ENCODE measurements around the gene SCRT2. TPM values are rescaled to one million over a fixed set of nuclear protein-coding genes. Genes with fewer than 3 reads are reported as not detected.

SCRT2 gene
- total RNA-seq, 1 experiment from 2014 or later = not detected

GRCh38 chr20:707451-708110 lies 32.0 kb upstream of the SCRT2 start:
- TF ChIP-seq, protein P1, sequence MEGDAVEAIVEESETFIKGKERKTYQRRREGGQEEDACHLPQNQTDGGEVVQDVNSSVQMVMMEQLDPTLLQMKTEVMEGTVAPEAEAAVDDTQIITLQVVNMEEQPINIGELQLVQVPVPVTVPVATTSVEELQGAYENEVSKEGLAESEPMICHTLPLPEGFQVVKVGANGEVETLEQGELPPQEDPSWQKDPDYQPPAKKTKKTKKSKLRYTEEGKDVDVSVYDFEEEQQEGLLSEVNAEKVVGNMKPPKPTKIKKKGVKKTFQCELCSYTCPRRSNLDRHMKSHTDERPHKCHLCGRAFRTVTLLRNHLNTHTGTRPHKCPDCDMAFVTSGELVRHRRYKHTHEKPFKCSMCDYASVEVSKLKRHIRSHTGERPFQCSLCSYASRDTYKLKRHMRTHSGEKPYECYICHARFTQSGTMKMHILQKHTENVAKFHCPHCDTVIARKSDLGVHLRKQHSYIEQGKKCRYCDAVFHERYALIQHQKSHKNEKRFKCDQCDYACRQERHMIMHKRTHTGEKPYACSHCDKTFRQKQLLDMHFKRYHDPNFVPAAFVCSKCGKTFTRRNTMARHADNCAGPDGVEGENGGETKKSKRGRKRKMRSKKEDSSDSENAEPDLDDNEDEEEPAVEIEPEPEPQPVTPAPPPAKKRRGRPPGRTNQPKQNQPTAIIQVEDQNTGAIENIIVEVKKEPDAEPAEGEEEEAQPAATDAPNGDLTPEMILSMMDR (conservative IDR thresholded peaks at IDR 0.05) = no peak
- Histone ChIP-seq H2BK15ac (ENCODE audit: low read depth, low read length) (no peak overlapping the region), H4K91ac (ENCODE audit: insufficient read length, low read depth, low read length) (no peak overlapping the region), H3T11ph (ENCODE audit: low read length) (no peak overlapping the region), H3K56ac (ENCODE audit: insufficient read length, low read depth, low read length) (no peak overlapping the region), H3K79me1 (ENCODE audit: insufficient read depth, low read depth, low read length, poor library complexity, severe bottlenecking) (no peaks in the 10 kb centered on the region), H2AK5ac (ENCODE audit: insufficient read length, low read length) (no peak overlapping the region), H3K18ac (ENCODE audit: insufficient read length, low read depth, low read length) (no peak overlapping the region), H3K9me3 (ENCODE audit: control insufficient read depth, low read depth, low read length) (no peaks in the 10 kb centered on the region), H3K27me3 (ENCODE audit: insufficient read depth, low read length) (peaks cover 5% of the 10 kb centered on the region; the same call in 1 of the 2 replicates), H3K23ac (ENCODE audit: insufficient read length, low read depth, low read length) (no peak overlapping the region), H2BK120ac (ENCODE audit: low read depth, low read length, poor library complexity, severe bottlenecking) (no peak overlapping the region), H2BK5ac (ENCODE audit: insufficient read length, low read length) (no peak overlapping the region), H3K27ac (ENCODE audit: insufficient read length, low read depth, low read length) (no peak overlapping the region), H4K8ac (replicated peaks; ENCODE audit: insufficient read length, low read depth, low read length) (no peak overlapping the region), H4K5ac (ENCODE audit: insufficient read length, low read depth, low read length) (no peak overlapping the region), H3K4ac (ENCODE audit: low read depth, low read length) (no peak overlapping the region), H3K14ac (ENCODE audit: insufficient read depth, low read length) (no peak overlapping the region), H3K23me2 (ENCODE audit: insufficient read length, low read depth, low read length, poor library complexity, severe bottlenecking) (peaks cover 3% of the 10 kb centered on the region), H3K79me2 (ENCODE audit: insufficient read depth, low read length) (no peaks in the 10 kb centered on the region), H3K4me2 (ENCODE audit: insufficient read depth, insufficient read length, low read length) (no peak overlapping the region), H2AFZ (ENCODE audit: low read length) (no peak overlapping the region), H3K9ac (ENCODE audit: extremely low read depth, insufficient read length, low read length) (no peak overlapping the region), H2BK12ac (ENCODE audit: insufficient read length, low read depth, low read length) (no peak overlapping the region), H3K4me1 (ENCODE audit: insufficient read depth, low read length) (no peaks in the 10 kb centered on the region; the same call in 1 of the 2 replicates), H2BK20ac (ENCODE audit: low read depth, low read length, poor library complexity, severe bottlenecking) (no peak overlapping the region), H4K20me1 (ENCODE audit: control insufficient read depth, insufficient read depth, insufficient read length) (no peaks in the 10 kb centered on the region)
- Mint-ChIP-seq H3K4me3 (no peak overlapping the region), H3K4me1 (peaks cover 11 to 35% of the 10 kb centered on the region in 2 experiments), H3K27me3 (ENCODE audit: low read depth) (peaks cover 38% of the 10 kb centered on the region), H3K9me3 (peaks cover 15 to 16% of the 10 kb centered on the region in 2 experiments), H3K27ac (no peak overlapping the region), H3K36me3 (ENCODE audit: insufficient read depth in 1 of 3, low read depth in 3 of 3) (peaks cover 5 to 15% (median 8%) of the 10 kb centered on the region in 3 experiments; a peak in 6 of 7 replicates)
- peak; percentile 16 for DNase-seq
- WGBS (ENCODE audit: extremely low coverage, insufficient read length, low lambda C conversion rate) = no CpG with 5 or more reads among the region's 13 CpGs

Measured in H9 (cell line).